AG04449 (cell line): ENCODE measurements around the gene OBSCN.

Experiments
- CTCF ChIA-PET: fragments of 350-600 bp; formaldehyde crosslinking; extraction: SDS; loops from one replicate; lab custom pipeline; 2021; ENCODE audit warnings: antibody characterized with exemption; lab: Yijun Ruan, JAX
- POLR2A ChIA-PET: fragments of 400-600, 350-600 bp; formaldehyde crosslinking; extraction: SDS; loops from one replicate; lab custom pipeline; 2020; ENCODE audit warnings: antibody characterized with exemption, inconsistent platforms; lab: Yijun Ruan, JAX
- DNase-seq: peaks from one replicate; pipeline ENCODE4 v3.0.0-alpha.2; 2010; ENCODE audit warnings: low read depth, low spot score
- H3K4me3 ChIP-seq: 2 replicates; pipeline ENCODE4 v1.5.1; 2011; ENCODE audit warnings: low read depth, mild to moderate bottlenecking, control low read depth, low read length
- CTCF ChIP-seq: IDR thresholded peaks from one replicate; pipeline ENCODE4 v1.5.1; 2011; ENCODE audit warnings: mild to moderate bottlenecking, moderate library complexity, low read length, control low read depth, inconsistent platforms; ENCODE audit not compliant: insufficient read depth; ENCODE audit errors: missing control alignments

OBSCN gene

GRCh38 chr1:228271701-228272251 lies 63.9 kb downstream of the OBSCN start:
- POLR2A ChIA-PET = no interaction called here
- DNase-seq = no peak
- TF ChIP-seq CTCF = no peak
- H3K4me3 ChIP-seq = no peak overlapping the region
- CTCF ChIA-PET = no interaction called here

GRCh38 chr1:228272331-228272791 lies 64.5 kb downstream of the OBSCN start:
- ChIA-PET POLR2A (no interaction called here), CTCF (no interaction called here)
- DNase-seq = no peak
- no peak overlapping the region for H3K4me3 ChIP-seq
- TF ChIP-seq CTCF = no peak

- CTCF ChIA-PET = interaction anchor here (0.8 kb wide), 1 partner anchor 59 kb away, joined by 4 read pairs; no protein-coding TSS in a partner anchor
- POLR2A ChIA-PET = no interaction called here
- TF ChIP-seq CTCF = no peak
- DNase-seq = no peak
- no peak overlapping the region for H3K4me3 ChIP-seq
These were observed 65.2 kb downstream of the OBSCN start for GRCh38 chr1:228272831-228273571.

GRCh38 chr1:228273720-228274451 lies 66.0 kb downstream of the OBSCN start:
- no peak overlapping the region for H3K4me3 ChIP-seq
- no peak for TF ChIP-seq CTCF
- no peak for DNase-seq
- ChIA-PET POLR2A (interaction anchor here (0.6 kb wide), 1 partner anchor 156 kb away, joined by 4 read pairs; no protein-coding TSS in a partner anchor), CTCF (interaction anchor here (0.8 kb wide), 1 partner anchor 60 kb away, joined by 4 read pairs; no protein-coding TSS in a partner anchor)

- ChIA-PET CTCF (interaction anchor here (1.4 kb wide), 1 partner anchor 60 kb away, joined by 3 read pairs; no protein-coding TSS in a partner anchor), POLR2A (interaction anchor here (0.6 kb wide), 1 partner anchor 104 kb away, joined by 3 read pairs; no protein-coding TSS in a partner anchor)
- no peak for DNase-seq
- no peak for TF ChIP-seq CTCF
- H3K4me3 ChIP-seq = peak overlapping the region; percentile 68
These were observed 66.8 kb downstream of the OBSCN start for GRCh38 chr1:228274452-228275178.
